ENCODE data around the gene FAM53A.

FAM53A gene

DNA sequence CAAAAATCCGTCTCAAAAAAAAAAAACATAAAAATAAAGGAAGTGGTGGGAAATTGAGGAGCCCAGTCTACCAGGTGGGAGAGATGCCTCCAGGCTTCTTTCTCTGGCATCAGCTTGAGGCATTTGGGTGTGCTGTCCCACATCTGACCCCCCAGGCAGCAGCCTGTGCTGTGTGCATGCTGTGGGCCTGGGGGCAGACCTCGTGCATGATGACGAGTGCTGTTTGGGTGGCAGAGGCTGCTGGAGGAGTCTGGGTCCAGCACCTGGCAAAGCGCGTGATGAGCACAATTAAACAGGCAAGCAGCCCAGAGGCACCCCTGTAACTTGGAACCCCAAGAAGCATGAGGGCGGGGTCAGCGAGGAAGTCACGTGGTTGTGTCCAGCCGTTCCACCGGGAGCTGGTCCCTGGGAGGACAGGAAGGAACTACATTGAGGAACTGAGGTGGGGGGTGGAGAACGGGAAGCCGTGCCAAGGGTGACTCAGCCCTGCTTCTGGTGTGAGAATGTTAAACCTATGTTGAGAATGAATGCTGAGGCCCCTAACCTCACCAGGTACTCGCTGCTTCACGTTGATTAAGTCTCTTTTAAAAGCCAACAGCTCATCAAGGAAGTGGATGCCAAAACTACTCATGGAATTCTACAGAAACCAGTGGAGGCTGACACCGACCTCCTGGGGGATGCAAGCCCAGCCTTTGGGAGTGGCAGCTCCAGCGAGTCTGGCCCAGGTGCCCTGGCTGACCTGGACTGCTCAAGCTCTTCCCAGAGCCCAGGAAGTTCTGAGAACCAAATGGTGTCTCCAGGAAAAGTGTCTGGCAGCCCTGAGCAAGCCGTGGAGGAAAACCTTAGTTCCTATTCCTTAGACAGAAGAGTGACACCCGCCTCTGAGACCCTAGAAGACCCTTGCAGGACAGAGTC, 43.3 kb upstream of the FAM53A start:
- no peak for DNase-seq
- TF ChIP-seq, protein P1, sequence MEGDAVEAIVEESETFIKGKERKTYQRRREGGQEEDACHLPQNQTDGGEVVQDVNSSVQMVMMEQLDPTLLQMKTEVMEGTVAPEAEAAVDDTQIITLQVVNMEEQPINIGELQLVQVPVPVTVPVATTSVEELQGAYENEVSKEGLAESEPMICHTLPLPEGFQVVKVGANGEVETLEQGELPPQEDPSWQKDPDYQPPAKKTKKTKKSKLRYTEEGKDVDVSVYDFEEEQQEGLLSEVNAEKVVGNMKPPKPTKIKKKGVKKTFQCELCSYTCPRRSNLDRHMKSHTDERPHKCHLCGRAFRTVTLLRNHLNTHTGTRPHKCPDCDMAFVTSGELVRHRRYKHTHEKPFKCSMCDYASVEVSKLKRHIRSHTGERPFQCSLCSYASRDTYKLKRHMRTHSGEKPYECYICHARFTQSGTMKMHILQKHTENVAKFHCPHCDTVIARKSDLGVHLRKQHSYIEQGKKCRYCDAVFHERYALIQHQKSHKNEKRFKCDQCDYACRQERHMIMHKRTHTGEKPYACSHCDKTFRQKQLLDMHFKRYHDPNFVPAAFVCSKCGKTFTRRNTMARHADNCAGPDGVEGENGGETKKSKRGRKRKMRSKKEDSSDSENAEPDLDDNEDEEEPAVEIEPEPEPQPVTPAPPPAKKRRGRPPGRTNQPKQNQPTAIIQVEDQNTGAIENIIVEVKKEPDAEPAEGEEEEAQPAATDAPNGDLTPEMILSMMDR (IDR thresholded peaks at IDR 0.05), result no peak
- H3K27ac Mint-ChIP-seq, result no peak overlapping the region

DNA sequence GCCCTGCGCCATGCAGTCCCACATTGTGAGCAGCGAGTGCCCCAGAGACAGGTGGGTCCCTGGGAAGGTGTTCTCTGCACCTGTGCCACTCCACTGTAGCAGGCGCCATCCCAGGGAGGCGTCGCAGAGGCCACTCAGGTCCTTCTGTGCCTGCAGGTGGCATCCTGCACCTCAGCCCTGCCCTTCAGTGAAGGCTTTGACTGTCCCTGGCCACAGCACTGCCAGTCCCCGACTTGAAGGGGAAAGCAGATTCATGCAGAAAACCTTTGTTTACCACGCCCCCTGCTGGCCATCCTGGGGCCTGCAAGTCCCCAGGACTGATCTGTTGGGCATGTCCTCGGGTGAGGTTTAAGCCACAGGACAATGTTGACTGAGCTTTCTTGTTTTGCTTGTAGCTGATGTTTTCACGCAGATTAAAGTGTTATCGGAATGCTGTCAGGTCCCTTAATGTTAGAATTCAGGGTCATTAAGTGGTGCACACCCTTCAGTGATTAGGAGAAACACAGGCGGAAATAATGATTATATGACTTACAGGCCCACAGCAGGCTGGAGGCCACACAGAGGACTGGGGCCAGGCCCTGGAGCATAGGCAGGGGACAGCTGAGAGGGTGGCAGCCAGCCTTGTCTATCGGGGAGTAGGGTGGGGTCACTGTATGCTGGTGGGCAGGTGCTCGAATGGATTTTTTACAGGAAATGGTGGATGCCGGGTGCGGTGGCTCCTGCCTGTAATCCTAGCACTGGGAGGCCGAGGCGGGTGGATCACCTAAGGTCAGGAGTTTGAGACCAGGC, 42.2 kb upstream of the FAM53A start:
- peak; percentile 95 for DNase-seq
- H3K4me3 Mint-ChIP-seq, result no peak overlapping the region
- no peaks in the 10 kb centered on the region for H3K27me3 Mint-ChIP-seq (ENCODE audit: low read depth, poor library complexity)
- peak overlapping the region; percentile 39 for H3K27ac Mint-ChIP-seq
- peaks cover 41% of the 10 kb centered on the region for H3K4me1 Mint-ChIP-seq
- H3K36me3 Mint-ChIP-seq (ENCODE audit: low read depth), result peaks cover 50% of the 10 kb centered on the region
- TF ChIP-seq, protein P1 (IDR thresholded peaks at IDR 0.05), result peak; percentile 99
- no peaks in the 10 kb centered on the region for H3K9me3 Mint-ChIP-seq

More for the DNA sequence above, 43.3 kb upstream of the FAM53A start:
- Mint-ChIP-seq H3K4me1 (peaks cover 35% of the 10 kb centered on the region), H3K9me3 (no peaks in the 10 kb centered on the region), H3K27me3 (ENCODE audit: low read depth, poor library complexity) (no peaks in the 10 kb centered on the region), H3K4me3 (no peak overlapping the region), H3K36me3 (ENCODE audit: low read depth) (peaks cover 60% of the 10 kb centered on the region)

DNA sequence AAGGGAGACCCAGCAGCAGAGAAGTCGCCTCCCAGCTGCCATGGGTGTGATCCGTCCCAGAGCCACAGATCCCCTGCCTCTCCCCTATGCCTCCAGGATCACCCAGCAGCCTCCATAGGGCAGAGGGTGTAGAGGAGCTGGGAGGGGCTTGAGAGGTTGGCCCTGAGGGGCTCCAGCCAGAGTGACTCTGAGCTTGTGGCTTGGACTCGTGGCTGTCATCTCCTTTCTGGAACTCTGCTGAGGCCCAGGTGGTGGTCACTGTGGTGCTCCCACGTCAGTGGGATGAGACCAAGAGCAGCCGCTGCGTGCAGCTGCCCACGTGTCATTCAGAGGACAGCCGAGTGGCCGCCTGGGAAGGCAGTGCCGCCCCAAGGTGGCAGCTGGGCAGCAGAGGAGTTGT, 41.4 kb upstream of the FAM53A start:
- no peak overlapping the region for H3K4me3 Mint-ChIP-seq
- no peak for DNase-seq
- H3K27ac Mint-ChIP-seq, result no peak overlapping the region
- H3K4me1 Mint-ChIP-seq, result peaks cover 41% of the 10 kb centered on the region
- H3K27me3 Mint-ChIP-seq (ENCODE audit: low read depth, poor library complexity), result no peaks in the 10 kb centered on the region
- TF ChIP-seq, protein P1 (IDR thresholded peaks at IDR 0.05), result no peak
- H3K36me3 Mint-ChIP-seq (ENCODE audit: low read depth), result peaks cover 41% of the 10 kb centered on the region
- no peaks in the 10 kb centered on the region for H3K9me3 Mint-ChIP-seq

DNA sequence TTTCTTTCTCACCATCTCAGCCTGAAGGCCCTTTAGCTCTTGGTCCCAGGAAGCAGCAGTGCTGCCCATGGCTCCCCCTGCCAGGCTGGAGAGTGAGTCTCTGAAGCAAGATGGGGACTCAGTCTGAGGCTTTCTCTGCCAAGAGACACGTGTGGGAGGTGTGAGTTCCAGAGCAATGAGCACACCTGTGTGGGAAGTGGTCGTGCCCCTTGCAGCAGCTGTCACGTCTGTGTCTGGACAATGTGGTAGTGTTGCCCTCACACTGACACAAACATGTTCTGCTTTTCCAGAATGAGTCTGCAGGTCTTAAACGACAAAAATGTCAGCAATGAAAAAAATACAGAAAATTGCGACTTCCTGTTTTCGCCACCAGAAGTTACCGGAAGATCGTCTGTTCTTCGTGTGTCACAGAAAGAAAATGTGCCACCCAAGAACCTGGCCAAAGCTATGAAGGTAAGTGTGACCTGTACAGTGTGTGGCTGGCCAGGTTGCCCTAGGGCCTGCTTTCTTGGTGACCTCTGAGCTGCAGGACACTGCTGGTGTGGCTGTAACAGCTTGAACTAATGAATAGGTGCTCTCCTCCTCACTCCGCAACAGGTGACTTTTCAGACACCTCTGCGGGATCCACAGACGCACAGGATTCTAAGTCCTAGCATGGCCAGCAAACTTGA, 39.2 kb upstream of the FAM53A start:
- H3K27ac Mint-ChIP-seq, result no peak overlapping the region
- TF ChIP-seq, protein P1 (IDR thresholded peaks at IDR 0.05), result no peak
- H3K4me3 Mint-ChIP-seq, result peak overlapping the region; percentile 96
- H3K9me3 Mint-ChIP-seq, result no peaks in the 10 kb centered on the region
- H3K36me3 Mint-ChIP-seq (ENCODE audit: low read depth), result peaks cover 28% of the 10 kb centered on the region
- no peak for DNase-seq
- peaks cover 49% of the 10 kb centered on the region for H3K4me1 Mint-ChIP-seq
- no peaks in the 10 kb centered on the region for H3K27me3 Mint-ChIP-seq (ENCODE audit: low read depth, poor library complexity)

DNA sequence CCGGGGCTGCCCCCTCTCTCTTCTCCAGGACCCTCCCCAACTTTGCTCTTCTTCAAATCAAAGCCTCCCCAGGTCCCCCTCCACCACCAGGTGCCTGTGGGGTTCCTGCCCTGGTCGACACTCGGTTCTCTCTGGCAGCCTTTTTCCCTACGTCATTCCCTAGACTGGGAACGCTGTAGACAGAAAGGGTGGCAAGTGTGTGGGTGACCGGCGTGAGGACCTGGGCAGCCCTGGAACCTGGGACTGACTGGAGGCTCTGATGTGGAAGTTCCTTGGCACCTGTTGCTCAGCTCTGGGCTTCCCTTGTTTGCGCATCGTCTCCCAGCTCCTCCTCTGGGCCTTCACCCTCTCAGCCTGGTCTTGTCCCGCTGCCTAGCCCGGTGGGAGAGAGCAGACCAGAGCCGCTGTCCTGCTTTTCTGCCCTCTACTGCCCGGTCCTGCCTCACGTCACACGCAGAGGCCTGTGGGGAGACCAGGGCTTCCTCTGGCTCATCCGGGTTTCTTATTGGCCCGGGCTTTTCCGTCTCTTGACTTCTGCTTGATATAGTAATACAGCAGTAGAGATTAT, 38.5 kb upstream of the FAM53A start:
- H3K4me1 Mint-ChIP-seq, result peaks cover 49% of the 10 kb centered on the region
- no peaks in the 10 kb centered on the region for H3K9me3 Mint-ChIP-seq
- TF ChIP-seq, protein P1 (IDR thresholded peaks at IDR 0.05), result no peak
- H3K27ac Mint-ChIP-seq, result no peak overlapping the region
- peaks cover 23% of the 10 kb centered on the region for H3K36me3 Mint-ChIP-seq (ENCODE audit: low read depth)
- no peaks in the 10 kb centered on the region for H3K27me3 Mint-ChIP-seq (ENCODE audit: low read depth, poor library complexity)
- peak overlapping the region; percentile 96 for H3K4me3 Mint-ChIP-seq
- DNase-seq, result no peak

Measured in nephron progenitor cell (in vitro differentiated cells).